ENCODE results near the gene RNU1-3.
"Not testable (repeated sequence)": the region's sequence is repeated elsewhere in the genome, so short reads cannot be mapped to it uniquely, and the experiment has no call there.

RNU1-3 gene

GRCh38 chr1:16633540-16634282 is 33.0 kb downstream of the RNU1-3 start:
- peak; percentile 4 for DNase-seq
- peaks cover 49% of the 10 kb centered on the region for H3K36me3 Mint-ChIP-seq (ENCODE audit: low read depth)
- not testable (repeated sequence) for H3K9me3 Mint-ChIP-seq; H3K4me3 Mint-ChIP-seq; H3K27me3 Mint-ChIP-seq (ENCODE audit: low read depth, poor library complexity); H3K27ac Mint-ChIP-seq; H3K4me1 Mint-ChIP-seq

- H3K4me3 Mint-ChIP-seq; H3K9me3 Mint-ChIP-seq; H3K4me1 Mint-ChIP-seq; H3K27me3 Mint-ChIP-seq (ENCODE audit: low read depth, poor library complexity); DNase-seq: not testable (repeated sequence)
- H3K36me3 Mint-ChIP-seq (ENCODE audit: low read depth): peaks cover 61% of the 10 kb centered on the region
- peak overlapping the region; percentile 10 for H3K27ac Mint-ChIP-seq
Measured at GRCh38 chr1:16632044-16632850, 34.5 kb downstream of the RNU1-3 start.

- Mint-ChIP-seq H3K4me1 (peaks cover 1% of the 10 kb centered on the region), H3K4me3 (no peak overlapping the region), H3K27me3 (ENCODE audit: low read depth, poor library complexity) (peaks cover 4% of the 10 kb centered on the region), H3K36me3 (ENCODE audit: low read depth) (peaks cover 65% of the 10 kb centered on the region), H3K9me3 (no peaks in the 10 kb centered on the region), H3K27ac (no peak overlapping the region)
- no peak for TF ChIP-seq CTCF (IDR thresholded peaks at IDR 0.05)
- peak; percentile 10 for DNase-seq
Measured at GRCh38 chr1:16631248-16632043, 35.3 kb downstream of the RNU1-3 start.

- H3K4me3 Mint-ChIP-seq: no peak overlapping the region
- no peaks in the 10 kb centered on the region for H3K9me3 Mint-ChIP-seq
- TF ChIP-seq CTCF (IDR thresholded peaks at IDR 0.05): no peak
- peaks cover 8% of the 10 kb centered on the region for H3K4me1 Mint-ChIP-seq
- peak overlapping the region; percentile 50 for H3K27ac Mint-ChIP-seq
- H3K27me3 Mint-ChIP-seq (ENCODE audit: low read depth, poor library complexity): peaks cover 4% of the 10 kb centered on the region
- peak; percentile 19 for DNase-seq
- H3K36me3 Mint-ChIP-seq (ENCODE audit: low read depth): peaks cover 72% of the 10 kb centered on the region
Measured at GRCh38 chr1:16630661-16631247, 36.0 kb downstream of the RNU1-3 start.

- H3K27me3 Mint-ChIP-seq (ENCODE audit: low read depth, poor library complexity); H3K9me3 Mint-ChIP-seq; H3K4me3 Mint-ChIP-seq; H3K4me1 Mint-ChIP-seq: not testable (repeated sequence)
- Mint-ChIP-seq H3K36me3 (ENCODE audit: low read depth) (peaks cover 76% of the 10 kb centered on the region), H3K27ac (peak overlapping the region; percentile 50)
- DNase-seq: peak; percentile 23
Measured at GRCh38 chr1:16629916-16630530, 36.7 kb downstream of the RNU1-3 start.

GRCh38 chr1:16628361-16629111 is 38.2 kb downstream of the RNU1-3 start:
- peaks cover 8% of the 10 kb centered on the region for H3K4me1 Mint-ChIP-seq
- peak; percentile 16 for DNase-seq
- H3K27me3 Mint-ChIP-seq (ENCODE audit: low read depth, poor library complexity): peaks cover 4% of the 10 kb centered on the region
- H3K27ac Mint-ChIP-seq: no peak overlapping the region
- no peaks in the 10 kb centered on the region for H3K9me3 Mint-ChIP-seq
- H3K36me3 Mint-ChIP-seq (ENCODE audit: low read depth): peaks cover 67% of the 10 kb centered on the region
- no peak overlapping the region for H3K4me3 Mint-ChIP-seq
- no peak for TF ChIP-seq CTCF (IDR thresholded peaks at IDR 0.05)

GRCh38 chr1:16626409-16626983 is 40.3 kb downstream of the RNU1-3 start:
- Mint-ChIP-seq H3K36me3 (ENCODE audit: low read depth) (peaks cover 51% of the 10 kb centered on the region), H3K27ac (peak overlapping the region; percentile 2)
- not testable (repeated sequence) for H3K27me3 Mint-ChIP-seq (ENCODE audit: low read depth, poor library complexity); H3K9me3 Mint-ChIP-seq; H3K4me1 Mint-ChIP-seq; H3K4me3 Mint-ChIP-seq
- DNase-seq: peak; percentile 31

Measured in nephron progenitor cell (in vitro differentiated cells).